Prostate gland (tissue), 2 donors: ENCODE data around the gene ZBTB39.

Experiments used
- CTCF ChIP-seq, 4 experiments: fragments of 200-600 bp in 2 of 4; fragments of 450-650 bp in 2 of 4; sonication (generic) in 2 of 4; IDR thresholded peaks; 1 replicate in 3 of 4; 2 replicates in 1 of 4; pipeline ENCODE4 v1.5.1; 2016 to 2019; ENCODE audit warnings: antibody characterized with exemption in 4 of 4, mild to moderate bottlenecking in 2 of 4, moderate library complexity in 2 of 4
- POLR2A ChIP-seq: fragments of 450-650 bp; IDR thresholded peaks from one replicate; pipeline ENCODE4 v1.6.1; 2016; ENCODE audit warnings: antibody characterized with exemption, mild to moderate bottlenecking

GRCh38 chr12:57029457-57029856 is 23.1 kb upstream of the ZBTB39 start:
- TF ChIP-seq POLR2A (no peak), CTCF (IDR thresholded peaks at IDR 0.05) (no peak)
